Heart right ventricle (tissue), 16 donors: ENCODE results near the gene RB1. TPM values are rescaled to one million over a fixed set of nuclear protein-coding genes. Genes with fewer than 3 reads are reported as not detected.
A peak's percentile ranks its signal among the peaks of the same experiment; 100 is the strongest.

Experiments
- ATAC-seq, 8 donors: fragments of 200-7000 bp; cut with Tn5 transposase; one replicate each; pipeline ENCODE4 v1.9.1; 2020; ENCODE audit warnings: mild to moderate bottlenecking in 8 of 8, moderate library complexity in 8 of 8, moderate number of reproducible peaks in 1 of 8
- DNase-seq, 2 donors: peaks; one replicate each; pipeline ENCODE4 v3.0.0-alpha.2; 2020
- H3K27ac ChIP-seq, 10 donors: fragments of 200-600 bp; sonication (generic) in 2 of 10; one replicate each; pipeline versions ENCODE4 v1.5.0 to v1.8.0; 2020 to 2022; ENCODE audit warnings: mild to moderate bottlenecking in 3 of 10
- H3K27me3 ChIP-seq, 7 donors: fragments of 200-600 bp; one replicate each; pipeline ENCODE4 v1.8.0; 2021 to 2022; ENCODE audit warnings: mild to moderate bottlenecking in 2 of 7
- H3K36me3 ChIP-seq, 9 donors: fragments of 200-600 bp; sonication (generic) in 1 of 9; one replicate each; pipeline versions ENCODE4 v1.5.0 to v1.8.0; 2020 to 2022; ENCODE audit warnings: mild to moderate bottlenecking in 2 of 9
- H3K4me1 ChIP-seq, 9 donors: fragments of 200-600 bp; sonication (generic) in 1 of 9; one replicate each; pipeline versions ENCODE4 v1.5.0 to v1.8.0; 2020 to 2022; ENCODE audit warnings: mild to moderate bottlenecking in 4 of 9
- H3K4me3 ChIP-seq, 10 donors: fragments of 200-600 bp; sonication (generic) in 2 of 10; one replicate each; pipeline versions ENCODE4 v1.5.0 to v1.8.0; 2020 to 2022; ENCODE audit warnings: mild to moderate bottlenecking in 7 of 10, moderate library complexity in 2 of 10
- H3K9me3 ChIP-seq, 11 donors: fragments of 200-600 bp in 10 of 11; sonication (generic) in 2 of 11; one replicate each; pipeline versions ENCODE4 v1.5.0 to v1.8.0; 2013 to 2022; ENCODE audit warnings: mild to moderate bottlenecking in 2 of 11, control low read depth in 1 of 11, moderate library complexity in 1 of 11
- WGBS, 2 donors: extraction: QIAGEN DNeasy Blood & Tissue Kit; methylation state at CpG; one replicate each; pipeline ENCODE4 v1.1.7; 2013; ENCODE audit warnings: inconsistent platforms in 1 of 2; 5-methylcytosine and 5-hydroxymethylcytosine counted together
- intact Hi-C, 10 donors: fragments of 100-400 bp; cut with DNase I; formaldehyde crosslinking; loops; one replicate each; pipeline versions ENCODE4 v1.11.1 to v1.14.2; 2022
- polyA plus RNA-seq, 2 donors: library from polyadenylated mRNA; stranded (reverse); fragments of 200-250 nt; gene quantifications; one replicate each; pipeline ENCODE4 v1.2.3, GENCODE V29; 2013
- total RNA-seq, 10 donors: library from RNA; stranded (reverse); fragmentation: NEBNext Ultra II Directional in 3 of 10; extraction: Animal tissue kit (Norgen Biotek cat#: 25700) in 3 of 10; gene quantifications; one replicate each; pipeline versions ENCODE4 v1.2.1 to v1.2.4, GENCODE V29; 2021 to 2023
- TF ChIP-seq, protein P1 (sequence below), 9 donors: fragments of 200-600 bp; sonication (generic) in 2 of 9; IDR thresholded peaks; one replicate each; pipeline versions ENCODE4 v1.5.0 to v1.8.0; 2021 to 2022; ENCODE audit warnings: antibody characterized with exemption in 9 of 9, mild to moderate bottlenecking in 5 of 9, moderate library complexity in 1 of 9
- donor health status: Arrhythmogenic right ventricular cardiomyopathy.
- donor health status: ischemic (EF 13 %, LVEDD 7.1; RV severe dilation, severe dysfunction).
- donor health status: healthy with polysubstance abuse.
- donor health status: DM: no; HTN: yes; CAD: no.
- donor health status: DM: no; HTN: no; CAD: no.
- donor health status: ischemic (EF 25% LVEDD 6.9; RV normal size, moderate dysfunction).
- donor health status: ischemic (EF 25% LVEDD 5.7; RV mildly dilated, moderate dysfunction).
- donor health status: healthy.
- donor health status: DM: yes; HTN: yes; CAD: no.
- donor health status: Ischemic cardiomyopathy.
- donor health status: ischemic (EF 35%, LVEDD 5.7; RV mildly dilated, moderate dysfunction).
- donor health status: nonischemic (EF 11% LVEDD 7.7; RV severe dilation, severe dysfunction).
- donor health status: DM: yes; HTN: yes; CAD: no.
- donor health status: PGD.
- donor health status: ischemic (EF 29% LVEDD 5.4; RV normal size, mild dysfunction).
- donor health status: nonischemic (EF 23%, LVEDD 6.1; RV moderate dilation, normal function).

Gene RB1
- total and polyA plus RNA-seq, 12 donors = 12.1 to 42.0 (median 25.9) TPM

DNA sequence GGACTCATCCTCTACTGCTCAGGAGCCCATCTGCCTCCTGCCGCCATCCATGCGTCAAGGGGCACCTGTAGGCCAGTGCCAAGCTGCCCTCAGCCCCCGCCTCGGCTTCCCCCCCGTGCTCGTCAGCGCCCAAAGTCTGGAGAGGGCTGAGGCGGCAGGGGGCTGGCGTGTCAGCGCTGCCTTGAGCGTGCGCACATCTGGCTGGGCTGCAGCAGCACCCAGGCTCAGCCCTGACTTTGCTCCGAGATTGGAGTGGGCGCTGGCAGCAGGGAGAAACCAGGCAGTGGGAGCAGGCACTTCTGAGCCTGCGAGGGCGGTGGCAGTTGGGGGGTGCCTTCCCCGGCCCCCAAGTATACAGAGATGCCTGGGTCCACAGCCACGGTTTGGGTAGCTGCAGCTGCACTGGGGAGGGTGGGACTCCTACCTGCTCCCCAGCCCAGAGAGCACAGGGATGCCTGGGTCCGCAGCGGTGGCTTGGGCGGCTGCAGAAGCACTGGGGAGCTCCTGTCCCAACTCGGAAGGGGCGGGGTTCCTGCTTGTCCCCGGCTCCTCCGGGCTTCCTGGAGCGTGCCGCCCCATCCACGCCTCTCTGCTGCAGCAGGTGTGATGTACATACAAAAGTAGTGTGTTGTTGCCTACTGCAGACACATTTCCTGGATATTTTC, 154.2 kb downstream of the RB1 start:
- Histone ChIP-seq H3K27me3 (no peaks in the 10 kb centered on the region), H3K9me3 (no peaks in the 10 kb centered on the region), H3K27ac (no peak overlapping the region), H3K4me1 (no peaks in the 10 kb centered on the region), H3K36me3 (peaks cover 0 to 99% (median 48%) of the 10 kb centered on the region in 9 donors), H3K4me3 (no peak overlapping the region)
- peak in 1 of 2 donors; percentile 10 for DNase-seq
- intact Hi-C loops = no loop called here
- WGBS, 2 donors = 93 to 95% methylated on average over 27 to 28 of the region's 28 CpGs
- TF ChIP-seq, protein P1, sequence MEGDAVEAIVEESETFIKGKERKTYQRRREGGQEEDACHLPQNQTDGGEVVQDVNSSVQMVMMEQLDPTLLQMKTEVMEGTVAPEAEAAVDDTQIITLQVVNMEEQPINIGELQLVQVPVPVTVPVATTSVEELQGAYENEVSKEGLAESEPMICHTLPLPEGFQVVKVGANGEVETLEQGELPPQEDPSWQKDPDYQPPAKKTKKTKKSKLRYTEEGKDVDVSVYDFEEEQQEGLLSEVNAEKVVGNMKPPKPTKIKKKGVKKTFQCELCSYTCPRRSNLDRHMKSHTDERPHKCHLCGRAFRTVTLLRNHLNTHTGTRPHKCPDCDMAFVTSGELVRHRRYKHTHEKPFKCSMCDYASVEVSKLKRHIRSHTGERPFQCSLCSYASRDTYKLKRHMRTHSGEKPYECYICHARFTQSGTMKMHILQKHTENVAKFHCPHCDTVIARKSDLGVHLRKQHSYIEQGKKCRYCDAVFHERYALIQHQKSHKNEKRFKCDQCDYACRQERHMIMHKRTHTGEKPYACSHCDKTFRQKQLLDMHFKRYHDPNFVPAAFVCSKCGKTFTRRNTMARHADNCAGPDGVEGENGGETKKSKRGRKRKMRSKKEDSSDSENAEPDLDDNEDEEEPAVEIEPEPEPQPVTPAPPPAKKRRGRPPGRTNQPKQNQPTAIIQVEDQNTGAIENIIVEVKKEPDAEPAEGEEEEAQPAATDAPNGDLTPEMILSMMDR (IDR thresholded peaks at IDR 0.05) = no peak
- peak in 2 of 8 donors; percentile 22 to 31 for ATAC-seq

DNA sequence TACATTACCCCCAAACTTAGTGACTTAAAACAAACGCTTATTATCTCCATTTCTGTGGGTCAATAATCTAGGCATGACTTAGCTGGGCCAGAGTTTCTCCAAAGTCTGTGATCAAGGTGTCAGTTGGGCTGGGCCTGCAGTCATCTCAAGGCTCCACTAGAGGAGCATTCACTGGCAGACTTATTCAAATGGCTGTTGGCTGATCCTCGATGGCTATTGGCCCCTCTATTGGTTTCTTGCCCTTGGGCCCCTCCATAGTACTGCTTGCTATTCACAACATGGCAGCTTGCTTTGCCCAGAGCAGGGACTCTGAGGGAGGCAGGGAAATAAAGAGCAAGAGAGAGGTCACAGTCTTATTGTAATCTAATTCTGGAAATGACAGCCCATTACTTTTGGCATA, 171.7 kb downstream of the RB1 start:
- WGBS, 2 donors = 92 to 95% methylated on average over 2 of the region's 2 CpGs
- Histone ChIP-seq H3K36me3 (peaks cover 0 to 63% (median 5%) of the 10 kb centered on the region in 9 donors), H3K4me3 (no peak overlapping the region), H3K9me3 (no peaks in the 10 kb centered on the region), H3K27ac (peak overlapping the region in 1 of 10 donors; percentile 74), H3K27me3 (no peaks in the 10 kb centered on the region), H3K4me1 (peaks cover 0 to 27% (median 0%) of the 10 kb centered on the region in 9 donors)
- intact Hi-C loops = no loop called here
- DNase-seq (no peak), ATAC-seq (no peak)
- TF ChIP-seq, protein P1 (IDR thresholded peaks at IDR 0.05) = no peak

DNA sequence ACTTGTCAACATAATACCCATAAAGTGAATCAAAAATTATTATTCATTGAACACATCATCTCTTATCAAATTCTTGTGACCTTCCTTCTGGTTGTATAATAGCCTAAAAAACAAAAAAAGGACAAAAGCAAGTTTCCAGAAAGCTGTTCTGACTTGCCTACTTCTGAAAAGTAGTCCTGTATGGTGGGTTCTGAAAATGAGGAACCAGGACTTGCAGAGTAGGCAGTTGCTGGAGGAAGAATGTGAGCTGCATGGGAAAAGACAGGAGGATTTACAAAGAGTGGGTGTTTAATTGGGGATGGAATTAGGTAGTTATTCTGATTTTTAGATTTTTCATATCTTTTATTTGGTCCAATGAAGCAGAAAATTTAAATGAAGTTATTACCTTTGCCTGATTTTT, 172.7 kb downstream of the RB1 start:
- intact Hi-C loops = no loop called here
- no peaks in the 10 kb centered on the region for H3K27me3 ChIP-seq
- no peaks in the 10 kb centered on the region for H3K9me3 ChIP-seq
- H3K36me3 ChIP-seq = peaks cover 0 to 73% (median 5%) of the 10 kb centered on the region in 9 donors
- peak overlapping the region in 4 of 10 donors; percentile 0 to 35 (median 6) for H3K4me3 ChIP-seq
- peak overlapping the region in 4 of 10 donors; percentile 10 to 74 (median 30) for H3K27ac ChIP-seq
- TF ChIP-seq, protein P1 (IDR thresholded peaks at IDR 0.05) = no peak
- peaks cover 0 to 27% (median 0%) of the 10 kb centered on the region in 9 donors for H3K4me1 ChIP-seq
- ATAC-seq (peak in 2 of 8 donors; percentile 55 to 61), DNase-seq (no peak)

DNA sequence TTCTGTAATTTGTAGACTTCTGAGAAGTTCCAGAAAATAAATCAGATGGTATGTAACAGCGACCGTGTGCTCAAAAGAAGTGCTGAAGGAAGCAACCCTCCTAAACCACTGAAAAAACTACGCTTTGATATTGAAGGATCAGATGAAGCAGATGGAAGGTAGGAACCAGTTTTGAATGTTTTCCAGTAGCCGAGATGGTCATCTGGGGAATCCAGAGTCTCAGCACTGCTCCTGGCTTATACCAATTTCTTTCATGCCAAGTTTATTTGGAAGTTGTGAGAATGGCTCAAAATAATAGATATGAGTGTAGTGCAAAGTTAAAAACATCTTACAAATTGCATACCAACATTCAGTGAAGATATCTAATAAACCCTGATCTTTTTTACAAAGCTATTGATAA, 173.1 kb downstream of the RB1 start:
- Histone ChIP-seq H3K4me3 (peak overlapping the region in 4 of 10 donors; percentile 0 to 35 (median 6)), H3K4me1 (peaks cover 0 to 27% (median 0%) of the 10 kb centered on the region in 9 donors)

More for the DNA sequence above, 173.1 kb downstream of the RB1 start:
- TF ChIP-seq, protein P1 (IDR thresholded peaks at IDR 0.05) = no peak
- Histone ChIP-seq H3K27ac (peak overlapping the region in 4 of 10 donors; percentile 10 to 74 (median 30)), H3K36me3 (peaks cover 0 to 77% (median 5%) of the 10 kb centered on the region in 9 donors), H3K9me3 (no peaks in the 10 kb centered on the region), H3K27me3 (no peaks in the 10 kb centered on the region)
- 64 to 65% methylated on average over 4 of the region's 4 CpGs for WGBS, 2 donors
- no peak for DNase-seq
- no peak for ATAC-seq
- intact Hi-C loops = no loop called here
